GM23338 (cell line): Measurements from ENCODE around the gene PIP4K2B. TPM values are rescaled to one million over a fixed set of nuclear protein-coding genes. Genes with fewer than 3 reads are reported as not detected.
A peak's percentile ranks its signal among the peaks of the same experiment; 100 is the strongest.

ENCODE experiments used
- ATAC-seq: fragments of 200-7000 bp; cut with Tn5 transposase; 3 replicates; pipeline ENCODE4 v1.9.1; 2020
- DNase-seq: peaks from one replicate; pipeline ENCODE4 v3.0.0-alpha.2; 2015; ENCODE audit warnings: low spot score
- H2AFZ ChIP-seq: fragments of 200-600 bp; sonication (generic); 2 replicates; pipeline ENCODE4 v1.8.0; 2016; ENCODE audit warnings: antibody characterized with exemption, mild to moderate bottlenecking, moderate library complexity
- H3F3A ChIP-seq: fragments of 200-600 bp; sonication (generic); replicated peaks from 2 replicates; pipeline ENCODE4 v1.8.0; 2017; ENCODE audit warnings: antibody characterized with exemption, mixed run types, low read depth
- H3K27ac ChIP-seq: fragments of 200-600 bp; sonication (generic); 2 replicates; pipeline ENCODE4 v1.6.1; 2016; ENCODE audit warnings: low read depth
- H3K27me3 ChIP-seq: fragments of 200-600 bp; sonication (generic); 2 replicates; pipeline ENCODE4 v1.8.0; 2016; ENCODE audit warnings: mild to moderate bottlenecking, mixed run types, moderate library complexity; ENCODE audit not compliant: insufficient read depth
- H3K36me3 ChIP-seq: fragments of 200-600 bp; sonication (generic); 2 replicates; pipeline ENCODE4 v1.8.0; 2016; ENCODE audit warnings: mild to moderate bottlenecking; ENCODE audit not compliant: insufficient read depth
- H3K4me1 ChIP-seq: fragments of 200-600 bp; sonication (generic); 2 replicates; pipeline ENCODE4 v1.8.0; 2016; ENCODE audit warnings: mild to moderate bottlenecking, moderate library complexity; ENCODE audit not compliant: insufficient read depth
- H3K4me2 ChIP-seq: fragments of 200-600 bp; sonication (generic); 2 replicates; pipeline ENCODE4 v1.7.1; 2017; ENCODE audit warnings: mixed run types
- H3K4me3 ChIP-seq: fragments of 200-600 bp; sonication (generic); 2 replicates; pipeline ENCODE4 v1.6.1; 2016; ENCODE audit warnings: mixed run types
- H3K79me2 ChIP-seq: fragments of 200-600 bp; sonication (generic); replicated peaks from 2 replicates; pipeline ENCODE4 v1.8.0; 2017; ENCODE audit warnings: mild to moderate bottlenecking; ENCODE audit not compliant: insufficient read depth
- H3K9me2 ChIP-seq: fragments of 200-600 bp; sonication (generic); 2 replicates; pipeline ENCODE4 v1.8.0; 2017; ENCODE audit not compliant: insufficient read depth
- H4K20me1 ChIP-seq: fragments of 200-600 bp; sonication (generic); replicated peaks from 2 replicates; pipeline ENCODE4 v1.8.0; 2017; ENCODE audit warnings: mild to moderate bottlenecking; ENCODE audit not compliant: insufficient read depth
- H3K27ac Mint-ChIP-seq: 2 replicates; pipeline ENCODE4 v1.8.0; 2020; ENCODE audit warnings: inconsistent platforms, mild to moderate bottlenecking, moderate library complexity, mixed read lengths
- H3K27me3 Mint-ChIP-seq: 3 replicates; pipeline ENCODE4 v1.8.0; 2022; ENCODE audit warnings: low read depth, mild to moderate bottlenecking, moderate library complexity, mixed read lengths, inconsistent platforms; ENCODE audit not compliant: insufficient read depth, poor library complexity
- H3K36me3 Mint-ChIP-seq: 3 replicates; pipeline ENCODE4 v1.8.0; 2021; ENCODE audit warnings: low read depth, mild to moderate bottlenecking, inconsistent platforms, moderate library complexity, mixed read lengths
- H3K4me1 Mint-ChIP-seq: 3 replicates; pipeline ENCODE4 v1.8.0; 2020; ENCODE audit warnings: mild to moderate bottlenecking, inconsistent platforms, mixed read lengths
- H3K4me3 Mint-ChIP-seq: 3 replicates; pipeline ENCODE4 v1.8.0; 2021; ENCODE audit warnings: moderate library complexity, mild to moderate bottlenecking, inconsistent platforms, mixed read lengths
- H3K9me3 Mint-ChIP-seq: 3 replicates; pipeline ENCODE4 v1.8.0; 2020; ENCODE audit warnings: moderate library complexity, mild to moderate bottlenecking, inconsistent platforms, mixed read lengths
- CREB1 ChIP-seq: fragments of 250-450 bp; sonication (Bioruptor Pico); IDR thresholded peaks from 2 replicates; pipeline ENCODE4 v1.5.0; 2020; ENCODE audit warnings: low read depth, mild to moderate bottlenecking, moderate library complexity
- CTCF ChIP-seq, 2 experiments: fragments of 200-600 bp in 1 of 2; sonication (generic) in 1 of 2; conservative IDR thresholded peaks; 2 replicates each; pipeline versions ENCODE4 v1.5.1 to v1.6.1; 2016 to 2017; ENCODE audit warnings: antibody characterized with exemption in 2 of 2, low read depth in 2 of 2, mild to moderate bottlenecking in 2 of 2, moderate library complexity in 1 of 2
- ETS1 ChIP-seq: IDR thresholded peaks from 2 replicates; pipeline ENCODE4 v1.6.1; 2016; ENCODE audit warnings: antibody characterized with exemption
- NANOG ChIP-seq: IDR thresholded peaks from 2 replicates; pipeline ENCODE4 v1.6.1; 2016; ENCODE audit warnings: antibody characterized with exemption, borderline replicate concordance
- POLR2AphosphoS5 ChIP-seq: IDR thresholded peaks from 2 replicates; pipeline ENCODE4 v1.6.1; 2016; ENCODE audit warnings: antibody characterized with exemption, low read depth
- REST ChIP-seq: IDR thresholded peaks from one replicate; pipeline ENCODE4 v1.6.1; 2018; ENCODE audit warnings: antibody characterized with exemption; ENCODE audit not compliant: unreplicated experiment
- ZNF114 ChIP-seq: fragments of 250-450 bp; sonication (Bioruptor Pico); IDR thresholded peaks from 2 replicates; pipeline ENCODE4 v1.5.0; 2020; ENCODE audit warnings: mild to moderate bottlenecking, moderate library complexity
- polyA plus RNA-seq: library from polyadenylated mRNA; unstranded; fragments of >200 nt; fragmentation: Nextera tagmentation; extraction: Ambion mirVana; gene quantifications from 2 replicates; pipeline ENCODE4 v1.2.1, GENCODE V29; 2016
- total RNA-seq: library from RNA; depleted of rRNA; stranded (reverse); fragments of >200 nt; shearing (Covaris generic); gene quantifications from 2 replicates; pipeline ENCODE4 v1.2.3, GENCODE V29; 2014

PIP4K2B gene
- total and polyA plus RNA-seq, 2 experiments from 2014 or later = 9.5 to 43.4 TPM

- peak overlapping the region; percentile 88 for H3K4me3 ChIP-seq
- H3K27ac Mint-ChIP-seq = peak overlapping the region; percentile 92
- TF ChIP-seq CREB1 = no peak
- no peak for TF ChIP-seq ETS1
- TF ChIP-seq POLR2AphosphoS5 = 0 out of 2 replicates have a peak, but pooled peaks have one; percentile 23
- no peak for TF ChIP-seq REST
- TF ChIP-seq CTCF (conservative IDR thresholded peaks at IDR 0.05; ENCODE audit: low read depth in 2 of 2) = no peak
- TF ChIP-seq ZNF114 (CRISPR knock-in tag) = no peak
- TF ChIP-seq NANOG = no peak
- H3K9me3 Mint-ChIP-seq = no peaks in the 10 kb centered on the region
- peaks cover 46% of the 10 kb centered on the region for H3K4me1 Mint-ChIP-seq
- no peaks in the 10 kb centered on the region for H3K79me2 ChIP-seq
- peak overlapping the region; percentile 94 for H3K4me3 Mint-ChIP-seq
- H3K9me2 ChIP-seq = no peaks in the 10 kb centered on the region
- H4K20me1 ChIP-seq = peaks cover 10% of the 10 kb centered on the region
- peaks cover 10% of the 10 kb centered on the region for H3F3A ChIP-seq
- H3K27me3 Mint-ChIP-seq = peaks cover 39% of the 10 kb centered on the region
- H3K27me3 ChIP-seq = peaks cover 22% of the 10 kb centered on the region
- H3K4me2 ChIP-seq = peak overlapping the region; percentile 99
- DNase-seq (peak; percentile 69), ATAC-seq (peak; percentile 23)
- peaks cover 27% of the 10 kb centered on the region for H3K4me1 ChIP-seq
- H2AFZ ChIP-seq = peak overlapping the region; percentile 98
- H3K36me3 Mint-ChIP-seq = peaks cover 24% of the 10 kb centered on the region
- 0 out of 2 replicates have a peak overlapping the region, but pooled peaks have one; percentile 55 for H3K27ac ChIP-seq
- H3K36me3 ChIP-seq = no peaks in the 10 kb centered on the region
Measured at GRCh38 chr17:38730526-38731379, 68.6 kb downstream of the PIP4K2B start.
